GM18502 (cell line): Measurements from ENCODE around the gene MTMR3.

ENCODE experiments used
- ATAC-seq: cut with Tn5 transposase; IDR thresholded peaks from one replicate; pipeline ENCODE4 v1.9.1; 2021; ENCODE audit warnings: mild to moderate bottlenecking; ENCODE audit not compliant: unreplicated experiment, poor library complexity

Gene MTMR3

DNA sequence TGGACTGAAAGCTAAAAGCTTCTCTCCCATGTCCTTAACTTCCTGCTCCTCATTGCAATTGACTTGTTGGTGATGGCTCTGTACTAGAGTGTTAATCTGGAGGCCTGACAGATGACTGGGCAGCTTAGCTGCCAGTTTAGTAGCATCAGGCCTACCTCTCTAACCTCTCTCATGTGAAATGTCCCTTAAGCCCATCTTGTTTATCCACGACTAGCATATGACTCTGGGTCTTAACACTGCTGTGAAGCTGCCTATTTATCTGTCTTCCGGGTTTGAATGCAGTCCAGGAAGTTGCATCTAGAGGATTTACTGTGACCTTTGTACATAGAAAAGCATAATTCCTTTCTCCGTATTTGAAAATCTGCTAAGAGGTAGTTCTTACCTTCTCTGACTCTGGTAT, 112.0 kb downstream of the MTMR3 start:
- no peak for ATAC-seq

DNA sequence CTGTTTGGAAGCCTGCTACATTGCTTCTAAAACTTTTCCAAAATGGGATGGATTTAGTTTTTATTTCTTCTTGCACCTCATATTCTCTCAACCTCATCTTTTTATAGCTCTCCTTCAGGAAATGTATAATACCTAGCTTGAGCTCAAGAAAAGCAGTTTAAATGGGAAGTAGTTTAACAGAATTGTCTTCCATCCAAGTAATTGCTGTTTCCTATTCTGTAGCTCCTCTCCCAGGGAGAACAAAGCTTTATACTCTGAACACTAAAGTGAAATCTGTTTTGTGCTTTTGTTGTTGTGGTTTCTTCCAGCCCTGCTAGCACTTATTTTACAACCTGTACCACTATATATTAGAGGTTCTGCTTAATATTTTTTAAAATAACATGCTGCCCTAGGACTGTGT, 114.1 kb downstream of the MTMR3 start:
- ATAC-seq: no peak

DNA sequence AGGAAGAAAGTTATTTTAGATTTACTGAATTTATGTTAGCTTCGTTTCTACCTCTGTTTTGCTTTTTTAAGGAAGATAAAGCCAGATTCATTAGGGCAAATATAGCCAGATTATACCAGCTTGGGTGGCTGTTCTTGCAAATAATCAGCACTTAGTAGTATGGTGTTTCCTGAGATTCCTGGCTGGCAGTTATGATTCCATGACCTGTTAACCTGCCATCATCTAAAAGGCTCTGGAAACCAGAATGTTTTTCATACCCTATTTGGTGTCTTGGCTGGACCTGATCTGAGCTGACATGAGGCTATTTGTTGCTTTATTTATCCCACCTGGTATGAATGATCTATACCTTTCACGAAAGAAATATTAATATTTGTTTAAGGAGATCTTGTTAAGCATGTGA, 114.5 kb downstream of the MTMR3 start:
- no peak for ATAC-seq

DNA sequence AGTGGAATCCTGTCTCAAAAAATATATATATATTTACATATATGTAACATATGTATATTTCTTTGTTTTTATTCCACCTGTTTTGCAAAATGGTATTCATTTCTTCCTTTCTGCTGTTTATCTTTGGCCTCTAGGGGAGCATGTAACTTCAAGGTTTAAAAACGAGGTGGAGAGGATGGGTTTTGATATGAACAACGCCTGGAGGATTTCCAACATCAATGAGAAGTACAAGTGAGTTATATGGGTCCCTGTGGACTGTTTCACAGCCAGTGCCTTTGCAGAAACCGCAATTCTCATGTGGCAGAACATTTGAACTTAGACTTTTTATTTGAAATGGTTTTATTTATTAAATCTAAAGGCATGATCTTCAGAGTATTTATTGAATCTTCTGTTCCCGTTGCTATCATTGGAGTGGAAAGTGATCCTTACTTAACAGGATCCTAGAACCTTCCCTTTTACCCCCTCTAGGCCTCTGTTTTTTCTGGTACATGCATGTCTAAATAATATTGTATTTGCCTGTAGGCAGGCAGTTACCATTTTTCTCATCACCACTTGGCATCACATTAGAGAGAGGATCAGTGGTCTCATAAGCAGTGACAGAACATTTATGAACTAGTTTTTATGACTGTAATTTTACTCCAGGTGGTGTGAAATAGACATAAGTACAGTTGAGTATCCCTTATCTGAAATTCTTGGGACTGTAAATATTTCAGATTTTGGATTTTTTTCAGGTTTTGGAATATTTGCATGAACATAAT, 115.8 kb downstream of the MTMR3 start:
- no peak for ATAC-seq

GRCh38 chr22:30000566-30000965, 117.6 kb downstream of the MTMR3 start:
- ATAC-seq: no peak

- no peak for ATAC-seq
These were observed 118.5 kb downstream of the MTMR3 start for GRCh38 chr22:30001459-30001858.

DNA sequence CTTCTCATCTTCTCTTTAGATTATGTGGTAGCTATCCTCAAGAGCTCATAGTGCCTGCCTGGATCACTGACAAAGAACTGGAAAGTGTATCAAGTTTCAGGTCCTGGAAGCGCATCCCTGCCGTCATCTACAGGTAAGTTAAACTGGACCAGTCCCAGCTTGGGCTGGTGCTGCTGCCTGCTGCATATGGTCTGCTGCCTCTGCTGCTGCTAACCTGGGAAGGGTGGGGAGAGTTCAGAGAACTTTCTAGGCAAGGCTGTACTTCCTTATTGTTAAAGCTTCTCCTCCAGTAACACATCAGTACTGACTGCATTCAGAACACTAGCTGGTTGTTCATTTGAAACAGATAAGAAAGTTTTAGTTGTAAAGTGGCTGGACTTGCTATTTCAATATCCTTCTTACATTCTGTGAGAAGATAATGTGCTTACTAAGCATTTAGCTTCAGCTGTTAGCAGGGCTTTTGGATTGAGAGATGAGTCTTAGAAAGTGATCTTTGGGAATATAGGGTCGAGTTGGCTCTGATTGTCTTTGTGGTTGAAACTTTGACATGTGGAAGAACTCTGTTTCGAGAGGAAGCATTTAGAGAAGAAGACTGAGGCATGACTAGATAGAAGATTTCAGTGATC, 120.0 kb downstream of the MTMR3 start:
- ATAC-seq: no peak

DNA sequence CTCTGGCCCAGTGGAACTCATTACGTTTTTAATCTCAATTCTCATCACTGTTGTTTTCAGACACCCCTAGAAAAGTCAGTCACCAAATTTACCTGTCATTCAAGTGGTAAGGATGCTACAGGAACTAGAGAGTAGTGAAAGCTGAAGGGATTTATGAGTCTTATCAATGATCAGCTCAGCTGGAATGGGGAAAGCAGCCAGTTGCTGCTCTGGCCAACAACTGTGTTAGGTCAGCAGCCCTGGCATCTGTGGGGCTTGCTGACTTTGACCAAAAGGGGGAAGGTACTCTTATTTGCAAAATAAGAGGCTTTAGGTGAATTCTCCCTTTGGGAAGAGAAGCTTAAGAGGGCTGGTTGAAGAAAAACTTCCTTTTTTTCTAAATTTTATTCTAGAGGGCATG, 121.1 kb downstream of the MTMR3 start:
- ATAC-seq: no peak

GRCh38 chr22:30004694-30005093, 121.7 kb downstream of the MTMR3 start:
- ATAC-seq: no peak

- no peak for ATAC-seq
These were observed 122.4 kb downstream of the MTMR3 start for GRCh38 chr22:30005213-30005857.

DNA sequence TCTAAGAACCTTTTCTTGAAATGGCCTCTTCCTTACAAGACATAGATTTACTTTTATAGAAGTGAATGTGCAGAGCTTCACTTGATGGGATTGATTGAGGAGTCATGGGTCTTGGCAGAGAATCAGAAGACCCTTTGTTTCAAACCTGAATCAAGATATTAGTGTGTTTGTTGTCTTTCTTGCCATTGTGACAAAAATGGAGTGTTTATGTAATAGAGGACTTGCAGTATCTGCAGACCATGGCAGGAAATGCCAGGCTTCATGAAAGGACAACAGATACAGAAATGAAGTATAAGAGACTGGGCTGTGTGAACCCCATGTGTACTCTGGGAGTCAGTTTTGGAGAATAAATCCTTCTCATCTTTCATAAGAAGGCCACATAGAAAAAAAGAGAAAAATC, 124.4 kb downstream of the MTMR3 start:
- ATAC-seq: no peak

DNA sequence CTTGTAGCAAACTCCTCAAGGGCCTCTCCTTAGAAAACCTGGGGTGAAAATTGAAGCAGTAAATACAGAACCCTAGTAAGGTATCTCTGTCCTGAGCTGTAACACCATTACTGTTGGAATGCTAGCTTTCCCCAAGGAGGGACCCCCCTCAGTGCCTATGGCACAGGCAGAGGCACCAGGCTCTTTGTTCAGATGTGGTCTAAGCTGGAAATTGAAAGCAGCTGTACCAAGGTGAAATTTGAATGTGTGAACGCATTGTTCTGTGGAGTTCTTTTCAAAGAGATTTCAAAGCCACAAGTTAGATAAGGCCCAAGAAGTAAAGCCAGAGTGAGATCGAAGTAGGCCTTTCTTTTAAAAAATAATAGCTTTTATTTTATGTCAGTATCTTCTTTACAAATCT, 125.4 kb downstream of the MTMR3 start:
- ATAC-seq: no peak

DNA sequence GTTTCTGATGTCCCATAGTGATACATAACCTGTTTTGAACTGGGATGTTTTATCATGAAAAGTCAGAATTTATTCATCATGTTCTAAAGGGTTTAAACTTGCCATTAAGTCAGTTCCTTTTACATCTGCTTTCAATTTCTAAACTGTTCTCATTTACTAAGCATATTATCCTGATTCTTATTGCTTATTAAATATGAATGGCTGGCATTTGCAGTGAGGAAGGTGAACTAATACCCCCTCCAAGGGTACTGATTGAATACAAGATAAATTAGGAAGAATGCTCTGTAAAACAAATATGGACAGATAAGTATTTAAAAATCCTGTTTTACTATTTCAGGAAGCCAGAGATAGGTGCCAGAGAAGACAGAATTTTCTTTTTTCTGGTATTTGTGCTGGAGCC, 126.5 kb downstream of the MTMR3 start:
- ATAC-seq: no peak

GRCh38 chr22:30010789-30011405, 127.9 kb downstream of the MTMR3 start:
- no peak for ATAC-seq

GRCh38 chr22:30013201-30013600, 130.2 kb downstream of the MTMR3 start:
- ATAC-seq: no peak

DNA sequence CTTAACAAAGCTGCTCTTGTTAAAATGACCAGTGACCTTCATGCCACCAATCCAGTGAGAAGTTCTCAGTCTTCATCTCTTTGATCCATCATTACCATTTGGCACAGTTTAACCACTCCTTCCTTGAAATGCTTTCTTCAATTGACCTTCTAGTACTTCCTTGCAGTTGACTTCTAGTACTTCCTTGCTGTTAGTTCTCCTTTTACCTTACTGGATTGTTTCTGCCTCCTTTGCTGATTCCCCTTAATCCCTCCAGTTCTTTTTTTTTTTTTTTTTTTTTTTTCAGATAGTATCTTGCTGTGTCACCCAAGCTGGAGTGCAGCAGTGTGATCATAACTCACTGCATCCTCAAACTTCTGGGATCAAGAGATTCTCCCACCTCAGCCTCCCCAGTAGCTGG, 131.3 kb downstream of the MTMR3 start:
- no peak for ATAC-seq

- ATAC-seq: no peak
These were observed 132.3 kb downstream of the MTMR3 start for GRCh38 chr22:30015229-30015797.

DNA sequence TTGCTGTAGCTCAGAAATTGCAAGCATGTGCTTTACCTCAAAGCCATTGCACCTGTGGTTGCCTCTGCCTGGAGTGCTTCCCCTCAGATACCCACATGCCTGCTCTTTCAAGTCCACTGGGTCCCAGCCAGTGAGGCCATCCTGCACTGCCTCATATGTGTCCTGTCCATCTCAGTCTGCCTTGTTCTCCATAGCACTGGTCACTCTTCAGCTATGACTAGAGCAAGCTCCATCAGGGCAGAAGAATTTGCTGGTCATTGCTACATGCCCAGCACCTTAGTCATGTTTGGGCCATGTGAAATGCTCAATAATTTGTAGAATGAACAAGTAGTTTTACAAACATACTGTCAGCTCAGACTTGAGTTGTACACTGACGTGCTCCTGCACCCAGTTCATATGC, 132.9 kb downstream of the MTMR3 start:
- no peak for ATAC-seq

GRCh38 chr22:30016596-30016995, 133.6 kb downstream of the MTMR3 start:
- ATAC-seq: no peak

DNA sequence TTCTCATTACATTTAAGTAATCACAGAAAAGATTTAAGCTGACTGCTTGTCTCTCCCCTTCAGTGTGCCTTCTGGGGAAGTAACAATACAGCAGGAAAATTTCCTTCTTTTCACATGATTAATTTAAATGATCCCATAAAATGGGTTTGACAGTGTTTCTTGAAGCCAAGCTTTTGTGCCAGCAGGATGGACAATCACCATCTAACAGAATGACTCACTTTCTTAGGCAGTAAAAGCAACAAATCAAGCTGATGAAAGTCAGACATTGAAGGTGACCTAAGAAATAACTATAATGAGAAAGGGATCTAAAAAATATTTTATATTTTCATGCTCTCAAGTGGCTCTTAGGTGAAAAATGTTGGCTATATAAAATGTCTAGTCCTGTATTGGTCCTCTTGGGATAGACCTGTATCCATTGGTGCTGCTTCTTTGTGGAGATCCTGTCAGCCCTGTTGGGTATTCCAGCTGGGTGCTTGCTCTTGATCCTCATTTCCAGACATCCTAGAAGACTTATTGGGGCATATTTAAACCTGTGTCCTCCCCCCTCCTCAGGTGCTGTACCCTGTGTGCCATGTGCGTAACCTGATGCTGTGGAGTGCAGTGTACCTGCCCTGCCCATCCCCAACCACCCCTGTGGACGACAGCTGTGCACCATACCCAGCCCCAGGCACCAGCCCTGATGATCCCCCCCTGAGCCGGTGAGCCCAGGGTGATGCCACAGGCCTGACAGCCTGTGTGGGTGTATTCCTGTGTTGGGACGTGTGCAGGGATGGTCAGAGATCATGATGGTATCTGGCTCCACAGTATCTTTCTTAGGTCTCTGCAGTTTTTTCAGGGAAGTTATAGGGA, 134.6 kb downstream of the MTMR3 start:
- ATAC-seq: no peak
